Measurements from ENCODE around the gene BTBD9. TPM values are rescaled to one million over a fixed set of nuclear protein-coding genes. Genes with fewer than 3 reads are reported as not detected.

The BTBD9 gene
- total and polyA plus RNA-seq, 2 of the 13 experiments (the other 11 are each of a cell fraction or from before 2014, with no cell fraction given): 1.2 to 3.0 TPM

DNA sequence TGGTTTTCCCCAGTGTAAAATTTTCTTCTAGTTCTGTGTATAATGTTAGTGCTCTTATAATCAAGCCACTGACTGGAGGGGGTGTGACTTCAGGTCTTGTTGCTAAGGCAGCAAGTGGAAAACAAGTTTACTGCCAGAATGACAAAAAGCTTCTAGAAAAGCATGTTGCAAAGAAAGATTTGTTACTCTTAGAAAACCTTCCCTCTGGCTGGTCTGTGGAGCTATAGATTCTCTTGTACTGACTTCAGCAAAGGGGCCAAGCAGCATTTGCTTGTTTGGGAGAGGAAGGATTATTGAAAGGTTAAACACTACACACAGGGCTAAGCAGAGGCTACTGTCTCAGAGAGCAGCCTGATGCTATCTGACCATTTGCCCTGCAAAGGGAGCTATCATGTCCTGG, 288.8 kb downstream of the BTBD9 start (continued):
- TF ChIP-seq, protein P1, sequence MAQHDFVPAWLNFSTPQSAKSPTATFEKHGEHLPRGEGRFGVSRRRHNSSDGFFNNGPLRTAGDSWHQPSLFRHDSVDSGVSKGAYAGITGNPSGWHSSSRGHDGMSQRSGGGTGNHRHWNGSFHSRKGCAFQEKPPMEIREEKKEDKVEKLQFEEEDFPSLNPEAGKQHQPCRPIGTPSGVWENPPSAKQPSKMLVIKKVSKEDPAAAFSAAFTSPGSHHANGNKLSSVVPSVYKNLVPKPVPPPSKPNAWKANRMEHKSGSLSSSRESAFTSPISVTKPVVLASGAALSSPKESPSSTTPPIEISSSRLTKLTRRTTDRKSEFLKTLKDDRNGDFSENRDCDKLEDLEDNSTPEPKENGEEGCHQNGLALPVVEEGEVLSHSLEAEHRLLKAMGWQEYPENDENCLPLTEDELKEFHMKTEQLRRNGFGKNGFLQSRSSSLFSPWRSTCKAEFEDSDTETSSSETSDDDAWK (CRISPR knock-in tag; IDR thresholded peaks at IDR 0.05): no peak
- no peak for TF ChIP-seq RORA (CRISPR knock-in tag; IDR thresholded peaks at IDR 0.05)
- TF ChIP-seq NFIC (IDR thresholded peaks at IDR 0.05; ENCODE audit: low read length): no peak
- TF ChIP-seq SMARCE1 (IDR thresholded peaks at IDR 0.05; ENCODE audit: borderline replicate concordance): no peak
- no peak for TF ChIP-seq CREB1 (IDR thresholded peaks at IDR 0.05)
- TF ChIP-seq CREB1 (CRISPR knock-in tag; IDR thresholded peaks at IDR 0.05): no peak
- TF ChIP-seq, protein P2, sequence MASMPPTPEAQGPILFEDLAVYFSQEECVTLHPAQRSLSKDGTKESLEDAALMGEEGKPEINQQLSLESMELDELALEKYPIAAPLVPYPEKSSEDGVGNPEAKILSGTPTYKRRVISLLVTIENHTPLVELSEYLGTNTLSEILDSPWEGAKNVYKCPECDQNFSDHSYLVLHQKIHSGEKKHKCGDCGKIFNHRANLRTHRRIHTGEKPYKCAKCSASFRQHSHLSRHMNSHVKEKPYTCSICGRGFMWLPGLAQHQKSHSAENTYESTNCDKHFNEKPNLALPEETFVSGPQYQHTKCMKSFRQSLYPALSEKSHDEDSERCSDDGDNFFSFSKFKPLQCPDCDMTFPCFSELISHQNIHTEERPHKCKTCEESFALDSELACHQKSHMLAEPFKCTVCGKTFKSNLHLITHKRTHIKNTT (CRISPR knock-in tag; IDR thresholded peaks at IDR 0.05): no peak
- TF ChIP-seq, protein P3, sequence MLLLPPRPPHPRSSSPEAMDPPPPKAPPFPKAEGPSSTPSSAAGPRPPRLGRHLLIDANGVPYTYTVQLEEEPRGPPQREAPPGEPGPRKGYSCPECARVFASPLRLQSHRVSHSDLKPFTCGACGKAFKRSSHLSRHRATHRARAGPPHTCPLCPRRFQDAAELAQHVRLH (CRISPR knock-in tag; IDR thresholded peaks at IDR 0.05; ENCODE audit: borderline replicate concordance, low read depth): no peak
- no peak for TF ChIP-seq JDP2 (CRISPR knock-in tag; IDR thresholded peaks at IDR 0.05; ENCODE audit: borderline replicate concordance)

DNA sequence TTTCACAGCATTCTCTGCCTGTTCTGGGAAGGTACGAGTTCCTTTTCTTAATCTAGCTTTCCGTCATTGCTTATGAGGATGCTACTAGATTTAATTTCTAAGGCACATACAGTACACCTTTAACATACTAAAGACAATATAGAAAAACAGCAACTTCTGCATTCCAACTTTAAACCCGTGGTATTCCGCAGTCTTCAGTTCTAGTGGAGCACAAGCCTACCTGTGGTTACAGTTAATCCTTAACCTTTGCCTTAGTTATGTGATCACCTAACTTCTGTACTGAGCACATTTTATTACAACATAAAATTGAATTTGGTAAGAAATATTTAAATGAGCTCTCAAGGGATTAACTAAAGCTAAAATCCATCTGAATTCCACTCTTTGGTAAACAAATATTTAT, 289.5 kb downstream of the BTBD9 start:
- DNase-seq (ENCODE audit: low spot score) (no peak), FAIRE-seq (no peak), ATAC-seq (no peak)
- H4K20me1 ChIP-seq (ENCODE audit: insufficient read depth, low read length): no peaks in the 10 kb centered on the region
- no peak overlapping the region for H3K4me3 ChIP-seq (replicated peaks in 1 of 3; ENCODE audit: insufficient read depth in 1 of 3, low read depth in 2 of 3, low read length in 3 of 3)
- intact Hi-C loops (cut with micrococcal nuclease; ENCODE audit: unreplicated experiment) (no loop called here), in situ Hi-C loops (cut with HindIII; ENCODE audit: extremely low pct_ligation_motif_present, low pct_unique_long_range_greater_than_20kb) (no loop called here)
- H3K27me3 ChIP-seq (ENCODE audit: control insufficient read depth in 1 of 2, insufficient read depth in 2 of 2, low read length in 2 of 2): no peaks in the 10 kb centered on the region
- no peaks in the 10 kb centered on the region for H3K9me3 ChIP-seq (ENCODE audit: low read length)
- no peak overlapping the region for H3K9ac ChIP-seq (ENCODE audit: insufficient read depth, low read depth, low read length)
- no peak overlapping the region for H2AFZ ChIP-seq (ENCODE audit: low read length)
- 59% methylated on average over 4 of the region's 4 CpGs for WGBS (ENCODE audit: low lambda C conversion rate)
- no peaks in the 10 kb centered on the region for H3K79me2 ChIP-seq (ENCODE audit: insufficient read depth, low read length)
- POLR2A ChIA-PET: no interaction called here
- H3K4me1 ChIP-seq (ENCODE audit: insufficient read depth, low read length): no peaks in the 10 kb centered on the region
- CTCF ChIA-PET (ENCODE audit: low intra/inter-chr PET ratio, low total read pairs): no interaction called here
- no peak overlapping the region for H3K4me2 ChIP-seq (ENCODE audit: low read depth, low read length)
- H3K36me3 ChIP-seq (replicated peaks in 1 of 2; ENCODE audit: control insufficient read depth in 1 of 2, insufficient read depth in 2 of 2, low read length in 2 of 2): no peaks in the 10 kb centered on the region
- BruUV-seq (replicated peaks): no TSS peak
- H3K27ac ChIP-seq (ENCODE audit: extremely low read length, insufficient read depth, low read length): no peak overlapping the region
- no peak for TF ChIP-seq JUN (CRISPR knock-in tag; IDR thresholded peaks at IDR 0.05)
- no peak for TF ChIP-seq NCOR1 (IDR thresholded peaks at IDR 0.05; ENCODE audit: borderline replicate concordance, low read length)
- no peak for TF ChIP-seq EP300 (IDR thresholded peaks at IDR 0.05; ENCODE audit: low read depth in 2 of 2, low read length in 2 of 2)
- no peak for TF ChIP-seq EP300 (CRISPR knock-in tag; IDR thresholded peaks at IDR 0.05; ENCODE audit: borderline replicate concordance)
- TF ChIP-seq ZKSCAN8 (CRISPR knock-in tag; IDR thresholded peaks at IDR 0.05; ENCODE audit: borderline replicate concordance): no peak
- TF ChIP-seq, protein P4, sequence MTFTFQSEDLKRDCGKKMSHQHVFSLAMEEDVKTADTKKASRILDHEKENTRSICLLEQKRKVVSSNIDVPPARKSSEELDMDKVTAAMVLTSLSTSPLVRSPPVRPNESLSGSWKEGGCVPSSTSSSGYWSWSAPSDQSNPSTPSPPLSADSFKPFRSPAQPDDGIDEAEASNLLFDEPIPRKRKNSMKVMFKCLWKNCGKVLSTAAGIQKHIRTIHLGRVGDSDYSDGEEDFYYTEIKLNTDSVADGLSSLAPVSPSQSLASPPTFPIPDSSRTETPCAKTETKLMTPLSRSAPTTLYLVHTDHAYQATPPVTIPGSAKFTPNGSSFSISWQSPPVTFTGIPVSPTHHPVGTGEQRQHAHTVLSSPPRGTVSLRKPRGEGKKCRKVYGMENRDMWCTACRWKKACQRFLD (CRISPR knock-in tag; IDR thresholded peaks at IDR 0.05; ENCODE audit: borderline replicate concordance): no peak
- TF ChIP-seq, protein P5, sequence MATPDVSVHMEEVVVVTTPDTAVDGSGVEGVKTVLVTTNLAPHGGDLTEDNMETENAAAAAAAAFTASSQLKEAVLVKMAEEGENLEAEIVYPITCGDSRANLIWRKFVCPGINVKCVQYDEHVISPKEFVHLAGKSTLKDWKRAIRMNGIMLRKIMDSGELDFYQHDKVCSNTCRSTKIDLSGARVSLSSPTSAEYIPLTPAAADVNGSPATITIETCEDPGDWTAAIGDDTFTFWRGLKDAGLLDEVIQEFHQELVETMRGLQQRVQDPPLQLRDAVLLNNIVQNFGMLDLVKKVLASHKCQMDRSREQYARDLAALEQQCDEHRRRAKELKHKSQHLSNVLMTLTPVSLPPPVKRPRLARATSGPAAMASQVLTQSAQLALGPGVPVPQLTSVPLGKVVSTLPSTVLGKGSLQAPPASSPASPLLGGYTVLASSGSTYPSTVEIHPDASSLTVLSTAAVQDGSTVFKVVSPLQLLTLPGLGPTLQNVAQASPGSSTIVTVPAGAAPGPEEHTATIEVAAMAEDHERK (CRISPR knock-in tag; IDR thresholded peaks at IDR 0.05; ENCODE audit: low read depth): no peak
- TF ChIP-seq CHCHD3 (CRISPR knock-in tag; IDR thresholded peaks at IDR 0.05): no peak
- no peak for TF ChIP-seq TOE1 (CRISPR knock-in tag; IDR thresholded peaks at IDR 0.05)
- TF ChIP-seq ZNF644 (CRISPR knock-in tag; IDR thresholded peaks at IDR 0.05; ENCODE audit: low read depth): no peak
- TF ChIP-seq RELA (CRISPR knock-in tag; IDR thresholded peaks at IDR 0.05): no peak
